Tibial nerve (tissue), 4 donors: ENCODE results near the gene BCL3. TPM values are rescaled to one million over a fixed set of nuclear protein-coding genes. Genes with fewer than 3 reads are reported as not detected.

Experiments
- DNase-seq, 2 donors: peaks; one replicate each; pipeline ENCODE4 v3.0.0-alpha.2; 2019; ENCODE audit warnings: low spot score in 2 of 2
- H3K27ac ChIP-seq, 4 donors: fragments of 200-600 bp; sonication (generic) in 3 of 4; one replicate each; pipeline ENCODE4 v1.5.1; 2017 to 2019; ENCODE audit warnings: mild to moderate bottlenecking in 1 of 4
- H3K27me3 ChIP-seq, 2 donors: fragments of 200-600 bp; sonication (generic) in 1 of 2; one replicate each; pipeline versions ENCODE4 v1.5.1 to v1.6.0; 2017 to 2019
- H3K36me3 ChIP-seq, 3 donors: fragments of 200-600 bp; sonication (generic); one replicate each; pipeline ENCODE4 v1.5.1; 2018 to 2019
- H3K4me1 ChIP-seq, 4 donors: fragments of 200-600 bp; sonication (generic) in 3 of 4; one replicate each; pipeline ENCODE4 v1.5.1; 2017 to 2019
- H3K4me3 ChIP-seq, 4 donors: fragments of 200-600 bp; sonication (generic) in 3 of 4; one replicate each; pipeline ENCODE4 v1.5.1; 2017 to 2019; ENCODE audit warnings: mild to moderate bottlenecking in 1 of 4, moderate library complexity in 1 of 4
- H3K9me3 ChIP-seq, 4 donors: fragments of 200-600 bp; sonication (generic) in 3 of 4; one replicate each; pipeline ENCODE4 v1.5.1; 2017 to 2019
- CTCF ChIP-seq, 5 experiments: fragments of 200-600 bp in 3 of 5; fragments of 450-650 bp in 2 of 5; sonication (generic) in 3 of 5; IDR thresholded peaks; one replicate each; pipeline ENCODE4 v1.5.1; 2016 to 2019; ENCODE audit warnings: antibody characterized with exemption in 5 of 5, mild to moderate bottlenecking in 3 of 5, moderate library complexity in 2 of 5
- EP300 ChIP-seq, 2 donors: sonication (generic); formaldehyde crosslinking; IDR thresholded peaks; one replicate each; pipeline ENCODE4 v1.6.1; 2017; ENCODE audit warnings: antibody characterized with exemption in 2 of 2, mild to moderate bottlenecking in 1 of 2
- POLR2A ChIP-seq, 2 donors: fragments of 450-650 bp; IDR thresholded peaks; one replicate each; pipeline ENCODE4 v1.6.1; 2017; ENCODE audit warnings: antibody characterized with exemption in 2 of 2, mild to moderate bottlenecking in 2 of 2, moderate library complexity in 2 of 2
- WGBS, 2 donors: methylation state at CpG; one replicate each; pipeline ENCODE4 v1.1.5; 2018; 5-methylcytosine and 5-hydroxymethylcytosine counted together
- total RNA-seq, 4 donors: library from RNA; depleted of rRNA; stranded (reverse); fragments of >200 nt; gene quantifications; one replicate each; pipeline ENCODE4 v1.1.0, GENCODE V29; 2016

The BCL3 gene
- total RNA-seq, 4 donors from 2014 or later = 10.3 to 37.8 (median 18.0) TPM

GRCh38 chr19:44752816-44753625 lies 4.5 kb downstream of the BCL3 start:
- H3K4me3 ChIP-seq = peak overlapping the region; percentile 22 to 51 (median 38)
- peak in 1 of 2 donors; percentile 85 for TF ChIP-seq EP300 (IDR thresholded peaks at IDR 0.05)
- no peak for TF ChIP-seq POLR2A (IDR thresholded peaks at IDR 0.05)
- peak in 1 of 5 experiments; percentile 25 for TF ChIP-seq CTCF (IDR thresholded peaks at IDR 0.05)
- H3K27me3 ChIP-seq = no peaks in the 10 kb centered on the region
- no peaks in the 10 kb centered on the region for H3K9me3 ChIP-seq
- H3K27ac ChIP-seq = peak overlapping the region; percentile 84 to 94 (median 88)
- peaks cover 0 to 18% (median 0%) of the 10 kb centered on the region in 3 donors for H3K36me3 ChIP-seq
- peak; percentile 64 to 80 for DNase-seq
- 13 to 15% methylated on average over 16 to 18 of the region's 18 CpGs for WGBS, 2 donors
- H3K4me1 ChIP-seq = peaks cover 5 to 91% (median 77%) of the 10 kb centered on the region in 4 donors

GRCh38 chr19:44753626-44753931 lies 5.1 kb downstream of the BCL3 start:
- peak overlapping the region; percentile 22 to 51 (median 38) for H3K4me3 ChIP-seq
- no peak for TF ChIP-seq CTCF (IDR thresholded peaks at IDR 0.05)
- no peak for TF ChIP-seq POLR2A (IDR thresholded peaks at IDR 0.05)
- TF ChIP-seq EP300 (IDR thresholded peaks at IDR 0.05) = no peak
- H3K4me1 ChIP-seq = peaks cover 5 to 95% (median 82%) of the 10 kb centered on the region in 4 donors
- H3K27ac ChIP-seq = peak overlapping the region; percentile 84 to 94 (median 88)
- no peak for DNase-seq
- 0 to 3% methylated on average over 11 of the region's 11 CpGs for WGBS, 2 donors
- H3K27me3 ChIP-seq = no peaks in the 10 kb centered on the region
- H3K9me3 ChIP-seq = no peaks in the 10 kb centered on the region
- peaks cover 0 to 19% (median 0%) of the 10 kb centered on the region in 3 donors for H3K36me3 ChIP-seq

GRCh38 chr19:44753932-44754749 lies 5.6 kb downstream of the BCL3 start:
- Histone ChIP-seq H3K27ac (peak overlapping the region; percentile 84 to 94 (median 88)), H3K9me3 (no peaks in the 10 kb centered on the region), H3K36me3 (peaks cover 0 to 25% (median 0%) of the 10 kb centered on the region in 3 donors), H3K27me3 (no peaks in the 10 kb centered on the region), H3K4me3 (peak overlapping the region; percentile 22 to 51 (median 38)), H3K4me1 (peaks cover 5 to 99% (median 84%) of the 10 kb centered on the region in 4 donors)
- WGBS, 2 donors = 0 to 3% methylated on average over 27 to 33 of the region's 33 CpGs
- TF ChIP-seq EP300 (IDR thresholded peaks at IDR 0.05) (peak; percentile 51 to 68), POLR2A (IDR thresholded peaks at IDR 0.05) (peak; percentile 3 to 15), CTCF (IDR thresholded peaks at IDR 0.05) (peak in 1 of 5 experiments; percentile 16)
- peak; percentile 89 to 90 for DNase-seq

GRCh38 chr19:44754750-44755080 lies 6.2 kb downstream of the BCL3 start:
- peaks cover 5 to 98% (median 82%) of the 10 kb centered on the region in 4 donors for H3K4me1 ChIP-seq
- TF ChIP-seq CTCF (IDR thresholded peaks at IDR 0.05) (no peak), EP300 (IDR thresholded peaks at IDR 0.05) (no peak), POLR2A (IDR thresholded peaks at IDR 0.05) (no peak)
- peaks cover 0 to 31% (median 0%) of the 10 kb centered on the region in 3 donors for H3K36me3 ChIP-seq
- H3K4me3 ChIP-seq = peak overlapping the region; percentile 22 to 51 (median 38)
- peak overlapping the region; percentile 84 to 94 (median 88) for H3K27ac ChIP-seq
- DNase-seq = no peak
- no peaks in the 10 kb centered on the region for H3K9me3 ChIP-seq
- H3K27me3 ChIP-seq = no peaks in the 10 kb centered on the region
- 38 to 40% methylated on average over 11 of the region's 11 CpGs for WGBS, 2 donors
